Erythroblast (primary cell): ENCODE data around the gene MRPL11.
"Not testable (repeated sequence)": the region's sequence is repeated elsewhere in the genome, so short reads cannot be mapped to it uniquely, and the experiment has no call there.

ENCODE experiments used
- GATA1 ChIP-seq: IDR thresholded peaks from 2 replicates; pipeline ENCODE4 v1.6.1; 2011; ENCODE audit warnings: low read depth, mild to moderate bottlenecking, control low read depth, low read length, moderate library complexity
- POLR2A ChIP-seq: IDR thresholded peaks from 2 replicates; pipeline ENCODE4 v1.6.1; 2011; ENCODE audit warnings: mild to moderate bottlenecking, low read length

DNA sequence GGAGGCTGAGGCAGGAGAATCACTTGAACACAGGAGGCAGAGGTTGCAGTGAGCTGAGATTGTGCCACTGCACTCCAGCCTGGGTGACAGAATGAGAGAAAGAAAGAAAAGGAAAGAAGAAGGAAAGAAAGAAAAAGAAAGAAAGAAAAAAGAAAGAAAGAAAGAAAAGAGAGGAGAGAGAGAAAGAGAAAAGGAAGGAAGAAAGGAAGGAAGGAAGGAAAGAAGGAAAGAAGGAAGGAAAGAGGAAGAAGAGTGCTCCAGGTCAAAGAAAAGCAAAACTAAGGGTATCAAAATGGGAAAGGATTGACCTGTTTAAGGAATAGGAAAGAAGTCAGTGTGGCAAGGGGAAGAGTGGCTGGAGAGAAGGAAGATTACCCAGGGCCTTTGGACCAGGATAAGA lies 7.4 kb downstream of the MRPL11 start:
- TF ChIP-seq POLR2A, GATA1: not testable (repeated sequence)
